Breast epithelium (tissue), 4 donors: ENCODE measurements around the gene LRP3. TPM values are rescaled to one million over a fixed set of nuclear protein-coding genes. Genes with fewer than 3 reads are reported as not detected.

Experiments
- DNase-seq, 2 donors: peaks; one replicate each; pipeline ENCODE4 v3.0.0-alpha.2; 2019; ENCODE audit warnings: low spot score in 2 of 2
- H3K27ac ChIP-seq, 2 donors: fragments of 200-600 bp; sonication (generic) in 1 of 2; one replicate each; pipeline ENCODE4 v1.5.1; 2016 to 2019; ENCODE audit warnings: mild to moderate bottlenecking in 1 of 2
- H3K27me3 ChIP-seq, 2 donors: fragments of 200-600 bp; sonication (generic) in 1 of 2; one replicate each; pipeline versions ENCODE4 v1.5.1 to v1.6.0; 2017 to 2019; ENCODE audit warnings: control low read depth in 1 of 2, mild to moderate bottlenecking in 1 of 2
- H3K36me3 ChIP-seq: fragments of 200-600 bp; one replicate; pipeline ENCODE4 v1.5.1; 2019
- H3K4me1 ChIP-seq, 2 donors: fragments of 200-600 bp; sonication (generic); one replicate each; pipeline ENCODE4 v1.5.1; 2016 to 2019; ENCODE audit warnings: control low read depth in 1 of 2
- H3K4me3 ChIP-seq, 3 donors: fragments of 200-600 bp; sonication (generic); 1 replicate in 2 of 3; 2 replicates in 1 of 3; pipeline ENCODE4 v1.5.1; 2016 to 2019; ENCODE audit warnings: mild to moderate bottlenecking in 3 of 3, moderate library complexity in 2 of 3
- H3K9me3 ChIP-seq, 2 donors: fragments of 200-600 bp; sonication (generic) in 1 of 2; one replicate each; pipeline ENCODE4 v1.5.1; 2016 to 2019; ENCODE audit warnings: control low read depth in 1 of 2
- CTCF ChIP-seq, 3 donors: fragments of 450-650 bp; IDR thresholded peaks; one replicate each; pipeline ENCODE4 v1.5.1; 2016 to 2017; ENCODE audit warnings: antibody characterized with exemption in 3 of 3, mild to moderate bottlenecking in 3 of 3, moderate library complexity in 3 of 3
- POLR2A ChIP-seq: fragments of 450-650 bp; IDR thresholded peaks from one replicate; pipeline ENCODE4 v1.6.1; 2016; ENCODE audit warnings: antibody characterized with exemption, mild to moderate bottlenecking, moderate library complexity
- POLR2AphosphoS5 ChIP-seq, 3 donors: sonication (generic); formaldehyde crosslinking; IDR thresholded peaks; one replicate each; pipeline ENCODE4 v1.6.1; 2017; ENCODE audit warnings: antibody characterized with exemption in 3 of 3
- intact Hi-C: fragments of 100-400 bp; cut with DNase I; formaldehyde crosslinking; loops from one replicate; pipeline ENCODE4 v1.15.1; 2023; ENCODE audit warnings: low total_unique reads
- total RNA-seq, 3 donors: library from RNA; depleted of rRNA; stranded (reverse); fragments of >200 nt; gene quantifications; one replicate each; pipeline ENCODE4 v1.1.0, GENCODE V29; 2016

Gene LRP3
- total RNA-seq, 3 donors from 2014 or later = 15.1 to 29.5 (median 23.8) TPM

DNA sequence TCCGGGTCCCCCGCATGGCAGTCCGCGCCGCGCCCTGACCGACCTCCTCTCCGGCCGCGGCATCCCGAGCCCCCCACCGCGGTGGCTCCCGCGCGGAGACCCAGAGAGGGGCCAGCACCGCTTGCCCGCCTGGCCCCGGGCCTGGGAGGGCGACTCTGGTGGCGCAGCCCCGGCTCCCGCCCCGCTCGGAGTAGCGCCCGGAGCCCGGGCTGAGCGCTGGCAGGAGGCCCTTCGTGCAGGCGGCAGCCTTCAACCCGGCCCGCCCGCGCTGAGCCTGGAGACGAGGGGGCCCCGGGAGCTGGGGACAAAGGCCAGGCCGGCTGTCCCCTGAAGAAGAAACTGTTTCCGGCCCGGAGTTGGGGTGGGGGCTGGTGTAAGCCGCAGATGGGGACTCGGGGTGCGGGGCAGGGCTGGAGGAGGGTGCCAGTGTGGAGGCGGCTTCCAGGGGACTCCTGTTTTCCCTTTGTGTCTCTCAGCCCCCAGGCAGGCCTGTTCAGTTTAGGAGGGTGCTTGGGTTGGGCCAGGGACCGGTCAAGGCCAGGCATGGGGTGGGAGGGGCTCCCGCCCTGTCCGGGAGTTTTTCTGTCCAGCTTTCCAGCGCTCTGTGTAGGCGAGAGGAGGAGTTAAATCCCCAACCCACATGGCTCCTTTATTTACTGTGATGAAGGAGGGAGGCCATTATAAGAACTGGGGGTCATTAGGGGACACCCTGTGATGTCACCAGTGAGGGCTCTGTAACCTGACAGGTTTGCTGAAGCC is 935 bp downstream of the LRP3 start:
- no peaks in the 10 kb centered on the region for H3K27me3 ChIP-seq
- H3K4me3 ChIP-seq = peak overlapping the region; percentile 71 to 97 (median 71)
- TF ChIP-seq POLR2A (no peak), CTCF (IDR thresholded peaks at IDR 0.05) (no peak), POLR2AphosphoS5 (IDR thresholded peaks at IDR 0.05) (no peak)
- H3K4me1 ChIP-seq = peaks cover 0 to 8% of the 10 kb centered on the region in 2 donors
- no peaks in the 10 kb centered on the region for H3K36me3 ChIP-seq
- peak overlapping the region; percentile 63 to 87 for H3K27ac ChIP-seq
- intact Hi-C loops = loop anchor here (5.0 kb wide), 1 partner anchor 568 kb away; no protein-coding TSS in a partner anchor
- no peaks in the 10 kb centered on the region for H3K9me3 ChIP-seq
- DNase-seq = no peak

DNA sequence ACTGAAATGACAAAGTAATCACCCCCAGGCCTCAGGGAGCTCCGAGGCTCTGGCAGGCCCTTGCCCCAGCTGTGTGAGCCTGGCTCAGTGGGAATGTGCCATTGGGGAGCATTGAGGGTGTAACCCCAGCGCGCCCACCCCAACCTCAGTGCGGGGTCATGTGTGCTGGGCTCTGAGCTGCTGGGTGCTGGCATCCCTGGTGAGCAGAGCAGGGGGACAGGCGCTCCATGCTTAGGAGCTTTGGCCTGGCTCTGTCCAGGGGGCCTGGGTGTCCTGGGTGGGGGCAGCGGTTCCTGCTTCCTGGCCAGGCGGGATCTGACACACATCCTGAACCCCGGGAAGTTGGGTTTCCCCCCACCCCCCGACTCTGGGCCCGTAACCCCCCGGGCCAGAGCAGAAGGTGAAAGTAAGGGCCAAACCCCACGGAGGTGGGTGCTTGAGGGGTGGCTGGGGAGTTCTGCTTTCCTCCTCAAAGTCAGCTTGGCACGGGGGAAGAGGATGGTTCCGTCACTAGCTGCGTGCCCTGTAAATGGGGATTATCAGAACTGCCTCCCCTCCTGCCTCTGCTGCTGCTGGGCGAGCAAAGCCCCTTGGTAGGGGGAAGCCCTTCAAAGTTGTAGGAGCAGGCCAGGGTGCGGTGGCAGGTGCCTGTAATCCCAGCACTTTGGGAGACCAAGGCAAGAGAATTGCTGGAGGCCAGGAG is 1.7 kb downstream of the LRP3 start:
- Histone ChIP-seq H3K4me1 (peaks cover 0 to 8% of the 10 kb centered on the region in 2 donors), H3K27me3 (no peaks in the 10 kb centered on the region), H3K4me3 (peak overlapping the region; percentile 71 to 97 (median 71)), H3K27ac (peak overlapping the region in 1 of 2 donors; percentile 87), H3K36me3 (no peaks in the 10 kb centered on the region), H3K9me3 (no peaks in the 10 kb centered on the region)
- intact Hi-C loops = loop anchor here (5.0 kb wide), 1 partner anchor 568 kb away; no protein-coding TSS in a partner anchor
- TF ChIP-seq CTCF (IDR thresholded peaks at IDR 0.05) (no peak), POLR2AphosphoS5 (IDR thresholded peaks at IDR 0.05) (no peak), POLR2A (no peak)
- DNase-seq = no peak

GRCh38 chr19:33196446-33197193 is 2.5 kb downstream of the LRP3 start:
- no peak for DNase-seq
- Histone ChIP-seq H3K27ac (no peak overlapping the region), H3K4me1 (peaks cover 0 to 8% of the 10 kb centered on the region in 2 donors), H3K36me3 (no peaks in the 10 kb centered on the region), H3K27me3 (no peaks in the 10 kb centered on the region), H3K9me3 (no peaks in the 10 kb centered on the region), H3K4me3 (no peak overlapping the region)
- TF ChIP-seq CTCF (IDR thresholded peaks at IDR 0.05) (no peak), POLR2A (no peak), POLR2AphosphoS5 (IDR thresholded peaks at IDR 0.05) (no peak)
- intact Hi-C loops = loop anchor here (5.0 kb wide), 1 partner anchor 569 kb away; no protein-coding TSS in a partner anchor

GRCh38 chr19:33197591-33198000 is 3.5 kb downstream of the LRP3 start:
- no peak overlapping the region for H3K27ac ChIP-seq
- no peaks in the 10 kb centered on the region for H3K36me3 ChIP-seq
- H3K4me1 ChIP-seq = peaks cover 0 to 8% of the 10 kb centered on the region in 2 donors
- H3K27me3 ChIP-seq = no peaks in the 10 kb centered on the region
- DNase-seq = no peak
- no peak overlapping the region for H3K4me3 ChIP-seq
- H3K9me3 ChIP-seq = no peaks in the 10 kb centered on the region
- intact Hi-C loops = loop anchor here (5.0 kb wide), 1 partner anchor 570 kb away; no protein-coding TSS in a partner anchor
- no peak for TF ChIP-seq POLR2AphosphoS5 (IDR thresholded peaks at IDR 0.05)
- no peak for TF ChIP-seq POLR2A
- no peak for TF ChIP-seq CTCF (IDR thresholded peaks at IDR 0.05)
